Esophagus squamous epithelium (tissue), 4 donors: ENCODE results near the gene CRX.

Source experiments
- POLR2A ChIP-seq, 4 donors: fragments of 450-650 bp; IDR thresholded peaks; one replicate each; pipeline ENCODE4 v1.6.1; 2017; ENCODE audit warnings: antibody characterized with exemption in 4 of 4, mild to moderate bottlenecking in 4 of 4, moderate library complexity in 3 of 4
- TF ChIP-seq, protein P1 (sequence below), 6 experiments: fragments of 450-650 bp in 4 of 6; fragments of 200-600 bp in 2 of 6; sonication (generic) in 2 of 6; IDR thresholded peaks; one replicate each; pipeline ENCODE4 v1.5.1; 2016 to 2019; ENCODE audit warnings: antibody characterized with exemption in 6 of 6, mild to moderate bottlenecking in 4 of 6, moderate library complexity in 4 of 6

DNA sequence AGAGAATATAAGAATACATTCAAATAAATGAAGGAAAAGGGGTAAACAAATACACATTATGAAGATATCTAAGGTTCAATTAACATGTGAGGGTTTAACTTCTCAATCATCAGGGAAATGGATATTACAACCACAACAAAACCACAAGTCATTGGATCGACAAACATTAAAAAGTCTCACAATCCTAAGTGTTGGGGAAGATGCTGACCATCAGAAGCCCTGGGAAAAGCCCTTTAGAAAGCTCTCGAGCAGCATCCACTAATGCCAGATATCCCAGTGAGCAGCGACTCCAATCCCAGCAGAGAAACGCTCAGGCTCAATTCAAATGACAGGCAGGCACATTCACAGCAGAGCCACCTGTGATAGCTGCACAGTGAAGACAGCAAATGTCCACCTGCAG is 20.5 kb upstream of the CRX start:
- TF ChIP-seq, protein P1, sequence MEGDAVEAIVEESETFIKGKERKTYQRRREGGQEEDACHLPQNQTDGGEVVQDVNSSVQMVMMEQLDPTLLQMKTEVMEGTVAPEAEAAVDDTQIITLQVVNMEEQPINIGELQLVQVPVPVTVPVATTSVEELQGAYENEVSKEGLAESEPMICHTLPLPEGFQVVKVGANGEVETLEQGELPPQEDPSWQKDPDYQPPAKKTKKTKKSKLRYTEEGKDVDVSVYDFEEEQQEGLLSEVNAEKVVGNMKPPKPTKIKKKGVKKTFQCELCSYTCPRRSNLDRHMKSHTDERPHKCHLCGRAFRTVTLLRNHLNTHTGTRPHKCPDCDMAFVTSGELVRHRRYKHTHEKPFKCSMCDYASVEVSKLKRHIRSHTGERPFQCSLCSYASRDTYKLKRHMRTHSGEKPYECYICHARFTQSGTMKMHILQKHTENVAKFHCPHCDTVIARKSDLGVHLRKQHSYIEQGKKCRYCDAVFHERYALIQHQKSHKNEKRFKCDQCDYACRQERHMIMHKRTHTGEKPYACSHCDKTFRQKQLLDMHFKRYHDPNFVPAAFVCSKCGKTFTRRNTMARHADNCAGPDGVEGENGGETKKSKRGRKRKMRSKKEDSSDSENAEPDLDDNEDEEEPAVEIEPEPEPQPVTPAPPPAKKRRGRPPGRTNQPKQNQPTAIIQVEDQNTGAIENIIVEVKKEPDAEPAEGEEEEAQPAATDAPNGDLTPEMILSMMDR (IDR thresholded peaks at IDR 0.05), result no peak
- no peak for TF ChIP-seq POLR2A (IDR thresholded peaks at IDR 0.05)
